Measurements from ENCODE around the gene SLBP. TPM values are rescaled to one million over a fixed set of nuclear protein-coding genes. Genes with fewer than 3 reads are reported as not detected.

Gene SLBP
- total and polyA plus RNA-seq, 2 donors (not counting 3 experiments of a cell fraction or from before 2014, with no cell fraction given) = 48.3 to 63.1 TPM

DNA sequence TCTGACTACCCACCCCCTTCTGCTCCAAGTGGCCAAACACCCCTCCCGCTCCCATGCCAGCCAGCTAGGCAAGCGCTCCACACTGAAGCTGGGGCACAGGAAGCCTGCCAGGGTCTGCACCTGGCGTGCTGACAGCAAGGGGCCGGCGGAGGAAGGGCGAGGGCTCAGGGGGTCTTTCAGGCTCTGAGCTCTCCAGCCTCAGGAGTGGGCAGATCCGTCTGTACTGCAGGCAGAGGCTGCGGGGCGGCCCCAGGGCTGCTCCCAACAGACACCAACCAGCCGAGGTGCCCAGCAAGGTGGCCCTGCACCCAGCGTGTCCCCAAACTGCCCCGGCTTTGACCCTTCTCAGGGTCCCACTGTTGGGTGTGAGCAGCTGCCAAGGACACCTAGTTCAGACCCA lies 42.8 kb downstream of the SLBP start:
- Histone ChIP-seq H3K4me2 (ENCODE audit: insufficient read depth, low read length) (no peak overlapping the region), H3K36me3 (ENCODE audit: control insufficient read depth in 2 of 2, extremely low read depth in 1 of 2, insufficient read depth in 2 of 2, low read length in 2 of 2) (no peaks in the 10 kb centered on the region), H3K9me1 (replicated peaks; ENCODE audit: control insufficient read depth, extremely low read depth, insufficient read depth, low read length) (no peaks in the 10 kb centered on the region), H3K79me2 (ENCODE audit: control insufficient read depth, insufficient read depth, low read length) (no peaks in the 10 kb centered on the region), H3K27me3 (ENCODE audit: control insufficient read depth in 2 of 2, insufficient read depth in 2 of 2, low read length in 2 of 2) (no peaks in the 10 kb centered on the region), H3K9ac (replicated peaks; ENCODE audit: extremely low read depth, insufficient read depth, low read length) (no peak overlapping the region), H4K20me1 (replicated peaks; ENCODE audit: control insufficient read depth, extremely low read depth, insufficient read depth, low read length) (no peaks in the 10 kb centered on the region), H3K4me1 (ENCODE audit: control insufficient read depth, extremely low read depth, insufficient read depth, low read length) (no peaks in the 10 kb centered on the region), H2AFZ (ENCODE audit: low read depth, low read length) (no peak overlapping the region), H3K9me3 (replicated peaks; ENCODE audit: control insufficient read depth, insufficient read depth, low read length) (no peaks in the 10 kb centered on the region), H3K4me3 (replicated peaks in 1 of 3; ENCODE audit: insufficient read depth in 1 of 3, low read depth in 1 of 3, low read length in 3 of 3) (no peak overlapping the region), H3K27ac (ENCODE audit: insufficient read depth, low read depth, low read length) (no peak overlapping the region)
- no peak for FAIRE-seq
- intact Hi-C loops (cut with micrococcal nuclease) (no loop called here), dilution Hi-C loops (cut with MboI; ENCODE audit: extremely low pct_ligation_motif_present, low sequenced_read_pairs) (no loop called here)
- TF ChIP-seq GATA2 (IDR thresholded peaks at IDR 0.05; ENCODE audit: insufficient read depth, insufficient read length, low read depth, low read length) (no peak), EZH2 (IDR thresholded peaks at IDR 0.05; ENCODE audit: borderline replicate concordance, low read depth, low read length, severe bottlenecking) (no peak), JUN (IDR thresholded peaks at IDR 0.05; ENCODE audit: borderline replicate concordance, insufficient read depth, insufficient read length, low read depth) (no peak), FOS (IDR thresholded peaks at IDR 0.05; ENCODE audit: borderline replicate concordance, insufficient read depth, low read length) (no peak), POLR2A (IDR thresholded peaks at IDR 0.05; ENCODE audit: low read depth, low read length) (no peak), POLR2AphosphoS5 (IDR thresholded peaks at IDR 0.05; ENCODE audit: insufficient read depth, low read depth, low read length) (no peak), MYC (IDR thresholded peaks at IDR 0.05; ENCODE audit: low read depth, low read length) (no peak)
- TF ChIP-seq, protein P1, sequence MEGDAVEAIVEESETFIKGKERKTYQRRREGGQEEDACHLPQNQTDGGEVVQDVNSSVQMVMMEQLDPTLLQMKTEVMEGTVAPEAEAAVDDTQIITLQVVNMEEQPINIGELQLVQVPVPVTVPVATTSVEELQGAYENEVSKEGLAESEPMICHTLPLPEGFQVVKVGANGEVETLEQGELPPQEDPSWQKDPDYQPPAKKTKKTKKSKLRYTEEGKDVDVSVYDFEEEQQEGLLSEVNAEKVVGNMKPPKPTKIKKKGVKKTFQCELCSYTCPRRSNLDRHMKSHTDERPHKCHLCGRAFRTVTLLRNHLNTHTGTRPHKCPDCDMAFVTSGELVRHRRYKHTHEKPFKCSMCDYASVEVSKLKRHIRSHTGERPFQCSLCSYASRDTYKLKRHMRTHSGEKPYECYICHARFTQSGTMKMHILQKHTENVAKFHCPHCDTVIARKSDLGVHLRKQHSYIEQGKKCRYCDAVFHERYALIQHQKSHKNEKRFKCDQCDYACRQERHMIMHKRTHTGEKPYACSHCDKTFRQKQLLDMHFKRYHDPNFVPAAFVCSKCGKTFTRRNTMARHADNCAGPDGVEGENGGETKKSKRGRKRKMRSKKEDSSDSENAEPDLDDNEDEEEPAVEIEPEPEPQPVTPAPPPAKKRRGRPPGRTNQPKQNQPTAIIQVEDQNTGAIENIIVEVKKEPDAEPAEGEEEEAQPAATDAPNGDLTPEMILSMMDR (IDR thresholded peaks at IDR 0.05; ENCODE audit: extremely low read depth in 1 of 2, insufficient read depth in 1 of 2, low read depth in 1 of 2, low read length in 2 of 2) = no peak
- TF ChIP-seq, protein P2, sequence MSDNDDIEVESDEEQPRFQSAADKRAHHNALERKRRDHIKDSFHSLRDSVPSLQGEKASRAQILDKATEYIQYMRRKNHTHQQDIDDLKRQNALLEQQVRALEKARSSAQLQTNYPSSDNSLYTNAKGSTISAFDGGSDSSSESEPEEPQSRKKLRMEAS (IDR thresholded peaks at IDR 0.05; ENCODE audit: insufficient read depth, insufficient read length) = no peak
- POLR2A ChIA-PET = no interaction called here
- BruUV-seq (replicated peaks) = no TSS peak
- DNase-seq (ENCODE audit: low read depth, low spot score) = no peak
- CTCF ChIA-PET = no interaction called here

Data from endothelial cell of umbilical vein (primary cell).